Stimulated activated naive CD4-positive, alpha-beta T cell treated with Interleukin-2 at 50 U/mL for 16 hours (primary cell): ENCODE results near the gene RMI1.
A peak's percentile ranks its signal among the peaks of the same experiment; 100 is the strongest.
"Not testable (repeated sequence)": the region's sequence is repeated elsewhere in the genome, so short reads cannot be mapped to it uniquely, and the experiment has no call there.

ENCODE experiments used
- DNase-seq: peaks from one replicate; lab custom pipeline; 2025; lab: John Stamatoyannopoulos, UW

Gene RMI1

DNA sequence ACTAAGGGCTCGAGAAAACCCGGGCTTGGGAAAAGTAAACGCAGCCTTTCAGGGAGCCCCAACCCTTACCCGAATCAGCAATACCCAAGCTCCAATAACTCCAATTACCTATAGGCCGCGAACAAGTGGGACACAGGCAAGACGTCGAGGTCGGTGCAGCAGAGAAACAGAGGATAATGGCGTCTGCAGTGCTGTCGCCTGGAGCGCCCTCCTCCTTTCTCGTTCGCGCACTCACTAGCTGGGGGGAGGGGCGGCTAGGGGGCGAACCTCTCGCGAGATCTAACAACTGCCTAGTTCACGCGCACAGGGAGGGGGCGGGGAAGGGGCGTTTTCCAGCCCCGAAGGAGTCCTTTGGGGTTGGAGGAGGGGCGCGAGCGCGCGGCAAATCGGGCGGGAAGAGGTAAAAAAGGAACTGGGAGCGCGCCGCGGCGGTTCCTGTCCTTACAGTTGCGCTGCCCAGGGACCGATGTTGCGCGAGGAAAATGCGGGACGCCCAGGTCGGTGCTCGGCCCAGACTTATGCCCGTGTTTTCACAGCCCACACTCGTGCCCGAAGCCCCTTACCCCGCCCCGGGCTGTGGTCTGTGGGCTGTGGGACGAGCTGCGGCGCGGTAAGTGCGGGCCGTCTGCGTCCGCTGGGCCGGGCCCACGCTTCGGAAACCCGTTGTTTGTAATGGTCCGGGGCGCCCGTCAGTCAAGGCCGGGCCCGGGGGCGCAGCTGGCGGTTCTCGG lies at the start of gene RMI1:
RMI1 (plus strand) TSS at position 411 of the 731 bp plus-strand sequence. CDS start 20,182 bp downstream, outside the sequence.
- DNase-seq = peak; percentile 100

DNA sequence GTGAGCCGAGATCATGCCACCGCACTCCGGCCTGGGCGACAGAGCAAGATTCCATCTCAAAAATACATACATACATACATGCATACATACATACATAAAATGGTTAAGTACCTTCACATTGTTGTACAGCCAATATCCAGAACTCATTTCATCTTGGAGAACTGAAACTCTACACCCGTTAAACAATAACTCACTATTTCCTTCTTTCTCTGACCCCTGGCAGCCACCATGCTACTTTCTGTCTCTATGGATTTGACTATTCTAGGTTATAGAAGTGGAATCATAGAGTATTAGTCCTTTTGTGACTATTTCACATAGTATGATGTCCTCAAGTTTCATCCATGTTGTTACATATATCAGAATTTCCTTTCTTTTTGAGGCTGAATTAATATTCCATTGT lies 49.7 kb upstream of the RMI1 start:
- DNase-seq = no peak

DNA sequence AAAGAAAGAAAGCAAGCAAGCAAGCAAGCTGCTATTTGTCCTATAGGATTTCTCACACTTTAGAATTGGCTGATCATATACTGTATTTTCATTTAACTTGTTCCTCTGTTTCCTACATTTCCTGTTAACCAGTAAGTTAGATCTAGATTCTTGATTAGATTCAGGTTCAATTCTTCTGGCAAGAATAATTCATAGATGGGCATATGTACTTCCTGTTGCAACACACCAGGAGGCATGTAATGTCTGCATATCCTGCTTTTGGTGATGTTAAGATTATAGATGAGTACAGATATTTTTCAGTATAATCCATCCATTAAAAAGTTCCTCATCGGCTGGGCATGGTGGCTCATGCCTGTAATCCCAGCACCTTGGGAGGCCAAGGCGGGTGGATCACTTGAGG lies 48.6 kb upstream of the RMI1 start:
- DNase-seq = no peak

DNA sequence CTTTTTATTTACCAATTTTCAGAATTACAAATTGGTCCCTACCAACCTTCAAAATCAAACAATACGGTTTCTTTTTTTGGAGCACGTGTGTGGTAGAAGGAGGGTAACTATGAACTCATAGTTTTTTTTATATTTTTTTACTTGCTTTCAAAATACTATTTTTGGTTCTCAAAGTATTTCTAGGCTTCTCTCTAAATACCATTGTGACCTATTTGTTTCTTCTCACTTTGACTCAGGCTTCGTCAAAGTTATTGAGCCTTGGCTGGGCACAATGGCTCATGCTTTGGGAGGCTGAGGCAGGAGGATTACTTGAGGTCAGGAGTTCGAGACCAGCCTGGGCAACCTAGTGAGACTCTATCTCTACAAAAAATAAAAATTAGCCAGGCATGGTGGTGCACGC lies 47.8 kb upstream of the RMI1 start:
- DNase-seq = no peak

DNA sequence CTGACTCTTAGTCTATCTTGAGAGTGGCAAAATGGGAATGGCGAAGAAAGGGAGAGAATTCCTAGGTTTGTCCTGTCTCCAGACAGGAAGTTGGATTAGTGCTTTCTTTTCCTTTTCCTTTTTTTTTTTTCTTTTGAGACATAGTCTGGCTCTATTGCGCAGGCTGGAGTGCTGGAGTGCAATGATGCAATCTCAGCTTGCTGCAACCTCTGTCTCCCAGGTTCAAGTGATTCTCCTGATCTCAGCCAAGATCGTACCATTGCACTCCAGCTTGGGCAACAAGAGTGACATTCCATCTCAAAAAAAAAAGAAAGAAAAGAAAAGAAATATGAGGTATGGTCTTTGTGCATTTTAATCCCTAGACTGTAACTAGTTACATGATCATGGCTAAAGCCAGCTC lies 46.8 kb upstream of the RMI1 start:
- DNase-seq = no peak

DNA sequence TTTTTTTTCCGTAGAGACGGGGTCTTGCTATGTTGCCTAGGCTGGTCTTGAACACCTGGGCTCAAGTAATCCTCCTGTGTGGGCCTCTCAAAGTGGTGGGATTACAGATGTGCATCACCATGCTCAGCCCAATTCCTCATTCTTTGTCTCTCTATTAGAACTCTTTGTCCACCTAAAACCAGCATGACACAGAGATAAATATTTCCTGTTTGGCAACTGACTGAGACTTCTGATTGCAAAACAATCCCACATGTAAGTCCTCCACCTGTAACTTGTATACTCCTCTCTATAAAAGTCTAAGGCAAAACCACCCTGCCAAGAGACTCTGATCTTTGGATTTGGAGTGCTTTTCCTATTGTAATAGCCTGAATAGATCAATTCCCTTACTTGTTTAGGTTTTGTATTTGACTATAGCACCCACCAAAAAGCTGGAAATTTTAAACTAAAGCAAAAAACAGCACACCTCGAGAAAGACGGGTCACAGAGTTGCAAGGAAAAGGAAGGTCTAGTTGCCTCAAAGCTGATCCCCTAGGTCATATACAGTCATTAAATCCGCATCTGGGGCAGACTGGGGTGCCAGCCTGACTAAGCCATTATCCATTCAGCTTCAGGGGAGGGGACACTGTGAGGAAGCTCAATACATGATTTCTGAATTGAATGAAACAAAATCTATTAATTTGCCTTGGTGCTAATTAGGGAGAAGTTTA lies 45.9 kb upstream of the RMI1 start:
- no peak for DNase-seq

DNA sequence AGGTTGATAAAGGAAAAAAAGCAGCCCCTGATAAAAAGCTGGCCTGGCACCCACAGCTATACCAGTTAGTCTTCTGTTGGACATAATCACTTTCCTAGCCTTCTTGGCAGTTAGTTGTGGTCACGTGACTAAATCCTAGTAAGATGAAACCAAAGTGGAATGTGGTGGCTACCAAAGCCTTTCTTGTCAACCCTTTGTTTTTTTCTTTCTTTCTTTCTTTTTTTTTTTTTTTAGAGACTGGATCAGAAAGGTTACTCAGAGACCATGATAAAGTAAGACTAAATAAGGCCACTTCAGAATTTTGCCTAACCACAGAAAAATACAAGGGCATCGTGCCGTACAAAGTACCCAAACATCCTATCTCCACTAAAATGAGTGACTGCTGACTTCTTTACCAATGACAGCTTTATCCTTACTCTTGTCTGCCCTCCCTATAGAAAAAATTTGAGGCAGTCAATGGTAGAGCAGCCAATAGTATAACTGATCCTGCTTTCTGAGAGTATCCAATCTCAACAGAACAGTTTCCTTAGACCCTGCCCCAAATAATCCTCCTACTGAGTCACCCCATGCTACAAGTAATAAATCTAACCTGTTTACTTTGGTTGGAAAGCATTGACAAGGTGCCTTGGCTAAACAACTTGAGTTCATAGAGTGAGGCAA lies 45.2 kb upstream of the RMI1 start:
- no peak for DNase-seq

DNA sequence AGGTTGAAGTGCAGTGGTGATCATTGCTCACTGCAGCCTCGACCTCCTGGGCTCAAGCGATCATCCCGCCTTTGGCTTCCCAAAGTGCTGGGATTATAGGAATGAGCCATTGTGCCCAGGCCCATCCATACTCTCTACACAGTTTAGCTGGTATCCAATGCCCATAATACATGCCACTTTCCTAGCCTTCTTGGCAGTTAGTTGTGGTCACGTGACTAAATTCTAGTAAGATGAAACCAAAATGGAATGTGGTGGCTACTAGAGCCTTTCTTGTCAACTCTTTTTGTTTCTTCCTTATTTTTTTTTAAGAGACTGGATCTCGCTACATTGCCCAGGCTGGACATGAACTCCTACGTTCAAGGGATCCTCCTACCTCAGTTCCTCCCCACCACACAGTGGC lies 44.1 kb upstream of the RMI1 start:
- DNase-seq = no peak

DNA sequence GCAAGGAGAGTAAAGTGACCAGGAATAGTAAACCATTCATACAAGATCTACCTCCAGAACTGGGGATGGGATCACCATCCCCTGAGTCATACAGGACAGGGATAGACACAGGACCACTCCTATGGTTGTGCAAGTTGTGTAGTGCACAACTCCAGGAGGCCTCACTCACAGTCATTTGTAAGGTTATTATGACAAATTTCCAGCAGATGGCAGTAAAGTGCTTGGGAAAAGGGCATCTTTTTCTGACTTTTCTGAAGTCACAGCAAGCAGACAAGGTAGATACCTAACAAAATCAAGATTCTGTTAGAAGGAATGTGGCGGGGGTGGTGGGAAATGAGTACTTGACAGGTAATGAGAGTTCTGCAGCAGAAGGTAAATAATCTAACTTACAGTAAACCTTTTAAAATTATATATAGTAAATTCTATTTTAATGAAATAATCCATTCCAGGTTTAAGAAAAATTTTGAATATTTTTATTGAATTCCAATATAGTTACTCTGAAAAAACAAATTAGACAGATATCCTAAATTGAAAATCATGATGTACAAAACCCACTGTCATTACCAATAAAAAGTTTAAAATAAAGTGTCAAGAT lies 42.6 kb upstream of the RMI1 start:
- DNase-seq = no peak

DNA sequence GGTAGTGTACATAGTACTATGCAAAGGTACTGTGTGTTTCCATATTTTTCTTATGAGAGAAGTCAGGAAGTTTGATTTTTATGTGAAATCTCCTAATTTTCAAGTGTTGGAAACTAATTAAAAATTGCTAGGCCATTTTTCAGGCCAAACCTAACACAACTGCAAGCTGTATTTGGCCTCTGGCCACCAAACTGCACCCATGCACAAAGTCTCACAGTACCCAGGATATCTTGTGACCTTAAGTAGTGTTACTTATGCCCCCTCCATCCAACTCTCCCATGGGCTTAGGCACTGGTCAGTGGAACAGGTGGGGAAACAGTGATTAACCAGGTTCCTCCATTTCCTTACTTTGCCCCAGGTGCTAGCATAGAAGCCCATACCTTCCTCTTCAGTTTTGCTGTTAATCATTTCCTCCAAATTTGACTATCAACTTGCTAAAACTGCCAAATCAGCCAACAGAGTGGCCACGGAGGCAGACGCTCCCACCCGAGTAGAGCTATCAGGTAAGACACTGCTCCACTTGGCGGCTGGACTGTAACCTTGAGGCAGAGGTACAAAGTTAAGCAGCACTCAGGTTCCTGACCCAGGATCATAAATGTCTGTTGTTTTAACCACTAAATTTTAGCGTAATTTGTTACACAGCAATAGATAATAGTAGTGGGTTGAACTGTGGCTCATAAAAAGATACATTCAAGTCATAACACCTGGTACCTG lies 39.9 kb upstream of the RMI1 start:
- DNase-seq = no peak

DNA sequence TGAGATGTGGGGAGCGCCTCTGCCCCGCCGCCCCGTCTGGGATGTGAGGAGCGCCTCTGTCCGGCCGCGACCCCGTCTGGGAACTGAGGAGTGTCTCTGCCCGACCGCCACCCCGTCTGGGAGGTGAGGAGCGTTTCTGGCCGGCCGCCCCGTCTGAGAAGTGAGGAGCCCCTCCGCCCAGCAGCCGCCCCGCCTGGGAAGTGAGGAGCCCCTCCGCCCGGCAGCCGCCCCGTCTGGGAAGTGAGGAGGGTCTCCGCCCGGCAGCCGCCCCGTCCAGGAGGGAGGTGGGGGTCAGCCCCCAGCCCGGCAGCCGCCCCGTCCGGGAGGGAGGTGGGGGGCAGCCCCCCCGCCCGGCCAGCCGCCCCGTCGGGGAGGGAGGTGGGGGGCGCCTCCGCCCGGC lies 32.5 kb upstream of the RMI1 start:
- DNase-seq = not testable (repeated sequence)

DNA sequence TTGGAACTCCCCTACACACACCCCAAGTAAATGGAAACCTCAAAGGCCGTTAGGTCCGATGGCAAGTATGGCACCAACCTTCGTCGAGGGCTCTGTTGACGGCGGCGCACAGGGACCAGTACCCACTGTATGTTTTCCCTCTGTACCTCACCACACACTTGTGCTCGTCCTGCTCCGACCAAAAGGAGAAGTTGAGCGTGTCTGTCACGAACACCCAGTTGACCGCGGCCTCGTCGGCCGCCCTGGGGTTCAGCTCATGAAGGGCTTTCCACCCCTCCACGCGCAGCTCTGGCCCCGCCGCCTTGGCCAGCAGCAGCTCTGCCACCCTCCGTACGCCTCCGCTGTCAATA lies 24.5 kb upstream of the RMI1 start:
- DNase-seq = no peak

DNA sequence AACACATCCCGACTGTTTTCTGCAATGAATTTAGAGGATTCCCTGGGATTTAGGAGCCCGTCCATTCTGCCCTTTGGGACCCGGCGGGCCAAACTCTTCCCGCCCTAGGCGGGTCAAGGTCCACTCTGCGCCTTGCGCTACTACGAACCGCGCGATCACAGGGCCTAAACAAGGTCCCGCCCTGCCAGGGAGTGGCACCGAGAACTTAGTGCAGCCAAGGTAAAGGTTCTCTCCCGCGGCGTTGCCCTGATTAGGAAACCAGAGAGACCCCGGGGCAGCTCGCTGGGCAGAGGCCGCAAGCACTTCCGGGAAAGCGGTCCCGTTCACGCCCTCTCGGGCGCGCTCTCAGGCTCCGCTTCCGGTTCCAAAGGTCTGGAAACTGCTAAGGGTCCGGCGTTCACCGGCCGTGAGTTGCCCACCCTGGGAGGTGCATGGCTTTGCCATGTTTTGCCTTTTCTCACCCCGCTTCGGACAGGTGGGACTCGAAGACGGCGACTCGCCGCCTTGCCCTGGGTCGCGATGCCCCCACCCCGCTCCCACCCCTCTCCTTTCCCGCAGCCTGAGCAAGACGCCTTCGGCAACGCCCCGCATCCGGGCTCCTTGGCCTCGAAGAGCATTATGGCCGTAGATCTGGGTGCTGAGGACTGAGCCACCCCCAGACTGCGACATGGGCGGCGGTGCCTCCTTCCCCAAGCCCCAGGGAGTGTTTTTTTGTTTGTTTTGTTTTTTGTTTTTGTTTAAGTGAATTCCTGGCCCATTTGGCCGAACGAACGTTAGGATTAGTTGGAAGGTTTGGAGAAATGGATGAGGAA lies 24.0 kb upstream of the RMI1 start:
- DNase-seq = peak; percentile 54

DNA sequence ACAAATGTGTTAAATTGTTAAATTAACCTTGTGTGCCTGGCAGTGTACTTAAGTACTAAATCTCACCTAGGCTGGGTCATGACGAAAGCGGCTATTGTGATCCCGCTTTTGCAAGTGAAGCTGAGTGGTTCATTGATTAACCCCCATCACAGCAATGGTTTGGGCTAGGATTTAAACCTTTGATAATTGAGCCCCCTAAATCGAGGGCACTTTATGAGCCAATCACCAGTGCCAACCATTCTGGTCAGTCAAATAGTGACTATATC lies 23.4 kb upstream of the RMI1 start:
- no peak for DNase-seq

DNA sequence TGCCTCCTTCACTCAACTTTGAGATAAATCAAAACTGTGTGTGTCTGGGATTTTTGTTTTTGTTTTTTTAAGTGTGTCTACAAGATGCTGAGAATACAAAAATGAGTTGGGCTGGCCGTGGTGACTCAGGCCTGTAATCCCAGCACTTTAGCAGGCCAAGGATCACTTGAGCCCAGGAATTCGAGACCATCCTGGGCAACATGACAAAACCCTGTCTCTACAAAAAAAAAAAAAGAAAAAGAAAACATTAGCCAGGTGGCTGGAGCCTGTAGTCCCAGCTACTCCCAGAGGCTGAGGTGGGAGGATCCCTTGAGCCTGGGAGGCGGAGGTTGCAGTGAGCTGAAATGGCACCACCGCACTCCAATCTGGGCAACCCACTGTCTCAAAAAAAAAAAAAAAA lies 21.5 kb upstream of the RMI1 start:
- DNase-seq = no peak

DNA sequence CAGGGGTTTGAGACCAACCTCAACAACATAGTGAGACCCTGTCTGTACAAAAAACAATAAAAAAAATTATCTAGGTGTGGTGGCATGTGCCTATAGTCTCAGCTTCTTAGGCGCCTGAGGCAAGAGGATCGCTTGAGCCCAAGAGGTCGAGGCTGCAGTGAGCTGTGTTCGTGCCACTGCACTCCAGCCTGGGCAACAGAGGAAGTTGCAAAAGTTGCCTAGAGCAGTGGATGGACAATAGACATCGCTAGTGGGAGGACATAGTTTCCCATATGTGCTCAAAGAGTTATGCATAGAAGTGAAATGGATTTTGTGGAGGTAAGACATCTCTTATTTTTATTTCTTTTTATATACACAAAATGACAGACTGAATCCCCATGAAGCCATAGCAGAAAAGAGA lies 19.6 kb upstream of the RMI1 start:
- no peak for DNase-seq

DNA sequence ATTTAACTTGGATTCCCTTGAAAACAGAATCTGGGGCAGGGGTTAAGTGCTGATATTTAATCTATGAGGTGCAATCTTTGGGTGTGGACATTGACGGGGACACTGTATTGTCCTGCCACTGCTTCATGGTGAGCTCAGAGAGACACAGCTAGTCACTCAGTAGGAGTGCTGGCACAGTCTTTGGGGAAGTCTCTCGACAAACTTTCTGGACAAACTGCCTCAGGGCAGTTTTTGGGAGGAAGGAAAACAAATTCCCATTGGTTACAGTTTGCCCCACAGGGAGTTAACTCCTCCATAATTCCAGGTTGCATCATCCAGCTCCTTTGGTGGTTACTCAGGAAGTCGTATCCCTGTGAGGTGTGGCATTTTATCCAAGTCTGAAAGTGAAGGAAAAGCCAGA lies 18.4 kb upstream of the RMI1 start:
- no peak for DNase-seq

DNA sequence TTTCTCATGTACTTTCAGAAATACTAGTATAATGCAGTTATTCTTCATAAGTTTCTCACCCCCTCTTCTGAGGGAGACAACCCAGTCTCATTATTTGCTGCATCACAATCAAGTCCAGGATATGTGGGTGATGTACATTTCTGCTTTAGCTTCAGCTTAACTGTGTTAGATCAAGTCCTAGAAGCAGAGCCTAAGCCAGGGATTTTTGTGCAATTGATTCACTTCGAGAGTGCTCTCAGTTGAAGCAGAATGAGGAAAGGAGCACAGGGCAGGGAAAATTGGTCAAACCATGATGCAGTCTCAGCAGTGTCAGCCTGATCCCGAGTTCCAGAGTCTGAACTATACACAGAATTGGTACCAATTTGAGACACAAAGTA lies 15.6 kb upstream of the RMI1 start:
- DNase-seq = no peak

DNA sequence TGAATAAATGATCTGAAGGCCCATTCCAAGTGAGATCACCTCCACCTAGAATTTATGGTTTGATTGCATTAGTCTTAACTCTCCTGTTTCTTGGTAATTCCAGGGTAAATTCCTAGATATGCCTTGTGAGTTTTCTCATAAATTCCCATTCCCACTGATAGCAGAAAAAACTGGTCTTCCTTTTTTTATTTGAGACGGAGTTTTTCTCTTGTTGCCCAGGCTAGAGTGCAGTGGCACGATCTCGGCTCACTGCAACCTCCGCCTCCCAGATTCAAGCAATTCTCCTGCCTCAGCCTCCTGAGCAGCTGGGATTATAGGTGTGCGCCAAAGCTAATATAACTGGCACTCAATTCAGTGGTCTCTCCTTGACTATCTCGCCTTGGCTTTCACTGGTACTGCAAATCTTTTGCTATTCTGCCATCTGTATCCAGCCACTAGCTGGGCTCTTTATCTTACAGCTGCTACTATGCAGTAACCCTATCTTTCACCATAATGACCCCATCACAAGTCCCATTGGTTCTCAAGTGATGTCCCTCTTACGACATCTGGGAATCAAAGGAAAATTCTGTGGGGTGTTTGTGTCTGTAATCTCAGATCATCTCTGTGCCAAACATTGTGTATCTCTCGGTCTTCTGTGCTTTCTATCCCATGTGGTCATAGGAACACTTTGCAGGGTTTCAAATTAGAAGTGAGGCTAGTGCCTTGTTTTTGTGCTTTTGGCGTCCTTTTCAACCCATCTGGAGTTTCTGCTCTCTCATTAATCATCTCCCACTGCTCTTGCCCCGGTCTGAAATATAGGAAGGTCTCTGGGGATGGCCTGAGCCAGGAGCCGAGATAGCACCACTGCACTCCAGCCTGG lies 15.0 kb upstream of the RMI1 start:
- DNase-seq = no peak

DNA sequence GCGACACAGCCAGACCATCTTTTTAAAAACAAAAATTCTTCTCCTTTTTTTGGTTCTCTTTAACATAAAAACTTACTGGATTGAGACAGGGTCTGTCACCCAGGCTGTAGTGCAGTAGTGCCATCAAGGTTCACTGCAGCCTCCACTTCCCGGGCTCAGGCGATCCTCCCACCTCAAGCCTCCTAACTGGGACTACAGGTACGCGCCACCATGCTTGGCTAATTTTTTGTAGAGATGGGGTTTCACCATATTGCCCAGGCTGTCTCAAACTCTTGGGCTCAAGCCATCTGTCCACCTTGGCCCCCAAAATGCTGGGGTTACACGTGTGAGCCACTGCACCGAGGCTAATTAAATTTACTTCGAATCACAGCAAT lies 14.4 kb upstream of the RMI1 start:
- no peak for DNase-seq

DNA sequence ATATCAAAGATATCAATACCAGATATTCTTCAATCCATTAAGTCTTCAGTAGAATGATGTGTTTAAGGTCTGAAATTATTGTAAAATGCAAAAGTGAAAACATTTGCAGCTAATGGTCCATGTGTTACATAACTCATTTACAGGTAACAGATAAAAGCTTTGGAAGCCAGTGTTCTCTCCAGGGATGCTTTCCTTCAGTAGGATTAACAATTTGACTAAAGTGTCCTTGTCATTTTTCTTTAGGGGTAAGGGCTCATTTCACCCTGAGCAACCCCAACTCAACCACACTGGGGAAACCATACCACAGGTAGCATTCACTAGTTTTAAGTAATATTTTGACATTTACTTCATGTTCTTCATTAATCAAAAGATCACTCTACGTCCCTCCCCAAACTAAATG lies 13.5 kb upstream of the RMI1 start:
- DNase-seq = no peak
